Measurements from ENCODE around the gene CUL3. TPM values are rescaled to one million over a fixed set of nuclear protein-coding genes. Genes with fewer than 3 reads are reported as not detected.
A peak's percentile ranks its signal among the peaks of the same experiment; 100 is the strongest.

The CUL3 gene
- total RNA-seq, 1 donor from 2014 or later, result 95.5 TPM

DNA sequence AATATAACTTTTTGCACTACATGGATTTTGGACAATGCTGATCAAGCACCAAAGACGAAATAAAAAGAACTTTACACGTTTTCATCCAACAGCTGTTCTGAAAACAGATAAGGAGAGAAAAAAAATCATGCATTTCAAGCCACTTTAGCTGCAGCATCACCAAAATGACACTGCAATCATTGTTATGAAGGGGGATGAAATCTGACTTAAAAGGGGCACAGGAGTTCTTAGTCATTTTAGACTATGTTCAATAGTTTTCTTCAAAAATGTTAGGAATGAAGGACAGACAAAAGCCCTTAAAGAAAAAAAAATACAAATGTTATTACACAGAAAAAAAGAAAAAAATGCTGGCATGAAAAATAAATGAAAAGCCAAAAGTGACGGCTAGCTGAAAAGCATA, 71.2 kb downstream of the CUL3 start:
- peaks cover 9% of the 10 kb centered on the region for H3K4me1 ChIP-seq (ENCODE audit: insufficient read depth, low read length)
- no peak overlapping the region for H3K4me3 ChIP-seq (ENCODE audit: insufficient read depth, low read depth, low read length)
- DNase-seq (ENCODE audit: low read depth) (peak; percentile 28), FAIRE-seq (no peak)
- Mint-ChIP-seq H3K4me3 (ENCODE audit: unreplicated experiment) (no peak overlapping the region), H3K9me3 (ENCODE audit: unreplicated experiment) (no peaks in the 10 kb centered on the region), H3K27ac (ENCODE audit: unreplicated experiment) (peak overlapping the region; percentile 75), H3K4me1 (ENCODE audit: low read depth, unreplicated experiment) (peaks cover 30% of the 10 kb centered on the region), H3K36me3 (ENCODE audit: low read depth, unreplicated experiment) (peaks cover 7% of the 10 kb centered on the region), H3K27me3 (ENCODE audit: low read depth, unreplicated experiment) (no peaks in the 10 kb centered on the region)
- no peak overlapping the region for H3K9ac ChIP-seq (ENCODE audit: low read length)
- peaks cover 25% of the 10 kb centered on the region for H4K20me1 ChIP-seq (ENCODE audit: insufficient read depth, low read length)
- no peaks in the 10 kb centered on the region for H3K9me3 ChIP-seq (ENCODE audit: insufficient read depth, low read depth, low read length)
- TF ChIP-seq EZH2 (IDR thresholded peaks at IDR 0.05; ENCODE audit: insufficient read depth, low read length), result no peak
- H3K27ac ChIP-seq (ENCODE audit: low read depth, low read length), result no peak overlapping the region
- peaks cover 10% of the 10 kb centered on the region for H3K36me3 ChIP-seq (ENCODE audit: insufficient read depth, low read length)
- peak overlapping the region; percentile 36 for H3K4me2 ChIP-seq (ENCODE audit: low read length)
- no peaks in the 10 kb centered on the region for H3K27me3 ChIP-seq (ENCODE audit: insufficient read depth, low read length)
- H3K79me2 ChIP-seq (ENCODE audit: insufficient read depth, low read length), result peaks cover 70% of the 10 kb centered on the region
- H2AFZ ChIP-seq (ENCODE audit: low read depth, low read length), result no peak overlapping the region

DNA sequence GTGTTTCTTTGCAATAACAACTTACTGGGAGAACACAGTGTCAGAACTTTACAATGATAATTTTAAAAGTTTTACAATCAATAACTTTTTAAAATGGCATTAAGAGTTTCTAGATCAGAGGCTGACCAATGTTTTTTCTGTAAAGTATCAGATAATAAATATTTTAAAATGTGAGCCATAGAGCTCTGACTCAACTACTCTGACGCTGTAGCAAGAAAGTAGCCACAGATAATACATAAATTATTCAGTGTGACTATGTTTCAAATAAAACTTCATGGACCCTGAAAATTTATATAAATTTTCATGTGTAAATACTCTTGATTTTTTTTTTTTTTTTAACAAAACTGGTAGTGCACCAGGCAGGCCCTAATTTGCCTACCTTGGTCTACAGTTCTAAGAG, 77.4 kb downstream of the CUL3 start:
- Mint-ChIP-seq H3K4me1 (ENCODE audit: low read depth, unreplicated experiment) (peaks cover 3% of the 10 kb centered on the region), H3K4me3 (ENCODE audit: unreplicated experiment) (no peak overlapping the region), H3K36me3 (ENCODE audit: low read depth, unreplicated experiment) (peaks cover 11% of the 10 kb centered on the region), H3K27me3 (ENCODE audit: low read depth, unreplicated experiment) (no peaks in the 10 kb centered on the region), H3K9me3 (ENCODE audit: unreplicated experiment) (no peaks in the 10 kb centered on the region), H3K27ac (ENCODE audit: unreplicated experiment) (no peak overlapping the region)
- no peaks in the 10 kb centered on the region for H3K4me1 ChIP-seq (ENCODE audit: insufficient read depth, low read length)
- no peak overlapping the region for H3K4me3 ChIP-seq (ENCODE audit: insufficient read depth, low read depth, low read length)
- peaks cover 25% of the 10 kb centered on the region for H3K36me3 ChIP-seq (ENCODE audit: insufficient read depth, low read length)
- TF ChIP-seq, protein P1, sequence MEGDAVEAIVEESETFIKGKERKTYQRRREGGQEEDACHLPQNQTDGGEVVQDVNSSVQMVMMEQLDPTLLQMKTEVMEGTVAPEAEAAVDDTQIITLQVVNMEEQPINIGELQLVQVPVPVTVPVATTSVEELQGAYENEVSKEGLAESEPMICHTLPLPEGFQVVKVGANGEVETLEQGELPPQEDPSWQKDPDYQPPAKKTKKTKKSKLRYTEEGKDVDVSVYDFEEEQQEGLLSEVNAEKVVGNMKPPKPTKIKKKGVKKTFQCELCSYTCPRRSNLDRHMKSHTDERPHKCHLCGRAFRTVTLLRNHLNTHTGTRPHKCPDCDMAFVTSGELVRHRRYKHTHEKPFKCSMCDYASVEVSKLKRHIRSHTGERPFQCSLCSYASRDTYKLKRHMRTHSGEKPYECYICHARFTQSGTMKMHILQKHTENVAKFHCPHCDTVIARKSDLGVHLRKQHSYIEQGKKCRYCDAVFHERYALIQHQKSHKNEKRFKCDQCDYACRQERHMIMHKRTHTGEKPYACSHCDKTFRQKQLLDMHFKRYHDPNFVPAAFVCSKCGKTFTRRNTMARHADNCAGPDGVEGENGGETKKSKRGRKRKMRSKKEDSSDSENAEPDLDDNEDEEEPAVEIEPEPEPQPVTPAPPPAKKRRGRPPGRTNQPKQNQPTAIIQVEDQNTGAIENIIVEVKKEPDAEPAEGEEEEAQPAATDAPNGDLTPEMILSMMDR (IDR thresholded peaks at IDR 0.05; ENCODE audit: insufficient read depth, low read depth, low read length), result no peak
- TF ChIP-seq EZH2 (IDR thresholded peaks at IDR 0.05; ENCODE audit: insufficient read depth, low read length), result no peak
- H3K27ac ChIP-seq (ENCODE audit: low read depth, low read length), result no peak overlapping the region
- FAIRE-seq (no peak), DNase-seq (ENCODE audit: low read depth) (no peak)
- H2AFZ ChIP-seq (ENCODE audit: low read depth, low read length), result no peak overlapping the region
- no peaks in the 10 kb centered on the region for H3K27me3 ChIP-seq (ENCODE audit: insufficient read depth, low read length)
- H3K79me2 ChIP-seq (ENCODE audit: insufficient read depth, low read length), result peaks cover 10% of the 10 kb centered on the region
- no peak overlapping the region for H3K4me2 ChIP-seq (ENCODE audit: low read length)
- H4K20me1 ChIP-seq (ENCODE audit: insufficient read depth, low read length), result no peaks in the 10 kb centered on the region
- no peak overlapping the region for H3K9ac ChIP-seq (ENCODE audit: low read length)
- H3K9me3 ChIP-seq (ENCODE audit: insufficient read depth, low read depth, low read length), result no peaks in the 10 kb centered on the region

DNA sequence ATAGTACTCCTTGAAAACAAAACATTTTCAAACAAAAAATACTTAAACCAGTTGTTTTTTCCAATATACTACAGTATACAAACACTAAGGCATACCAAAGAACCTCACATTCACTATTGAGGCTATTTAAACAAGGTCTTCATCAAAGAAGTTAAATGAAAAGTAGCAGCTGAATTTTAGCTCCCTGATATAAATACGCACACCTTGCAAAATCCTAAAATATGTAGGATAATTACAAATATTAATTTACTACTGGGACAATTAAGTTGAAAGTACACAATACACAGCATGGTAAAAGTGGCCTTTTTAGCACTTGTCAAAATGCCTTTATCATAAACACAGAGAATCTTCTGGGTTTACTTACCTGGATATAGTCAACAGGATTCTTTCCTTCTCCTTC, 78.7 kb downstream of the CUL3 start:
- Histone ChIP-seq H3K4me2 (ENCODE audit: low read length) (no peak overlapping the region), H3K27ac (ENCODE audit: low read depth, low read length) (no peak overlapping the region), H3K79me2 (ENCODE audit: insufficient read depth, low read length) (peaks cover 8% of the 10 kb centered on the region), H2AFZ (ENCODE audit: low read depth, low read length) (no peak overlapping the region), H3K4me3 (ENCODE audit: insufficient read depth, low read depth, low read length) (no peak overlapping the region), H3K27me3 (ENCODE audit: insufficient read depth, low read length) (no peaks in the 10 kb centered on the region), H4K20me1 (ENCODE audit: insufficient read depth, low read length) (no peaks in the 10 kb centered on the region), H3K36me3 (ENCODE audit: insufficient read depth, low read length) (peaks cover 27% of the 10 kb centered on the region), H3K4me1 (ENCODE audit: insufficient read depth, low read length) (no peaks in the 10 kb centered on the region), H3K9me3 (ENCODE audit: insufficient read depth, low read depth, low read length) (no peaks in the 10 kb centered on the region), H3K9ac (ENCODE audit: low read length) (no peak overlapping the region)
- peaks cover 9% of the 10 kb centered on the region for H3K36me3 Mint-ChIP-seq (ENCODE audit: low read depth, unreplicated experiment)
- DNase-seq (ENCODE audit: low read depth) (no peak), FAIRE-seq (no peak)
- no peaks in the 10 kb centered on the region for H3K9me3 Mint-ChIP-seq (ENCODE audit: unreplicated experiment)
- no peaks in the 10 kb centered on the region for H3K27me3 Mint-ChIP-seq (ENCODE audit: low read depth, unreplicated experiment)
- TF ChIP-seq EZH2 (IDR thresholded peaks at IDR 0.05; ENCODE audit: insufficient read depth, low read length), result no peak
- TF ChIP-seq, protein P1 (IDR thresholded peaks at IDR 0.05; ENCODE audit: insufficient read depth, low read depth, low read length), result no peak
- peaks cover 2% of the 10 kb centered on the region for H3K4me1 Mint-ChIP-seq (ENCODE audit: low read depth, unreplicated experiment)
- H3K4me3 Mint-ChIP-seq (ENCODE audit: unreplicated experiment), result no peak overlapping the region
- H3K27ac Mint-ChIP-seq (ENCODE audit: unreplicated experiment), result no peak overlapping the region

Measured in astrocyte (in vitro differentiated cells and primary cell).